GM23338 (cell line): ENCODE data around the gene PIK3R5. TPM values are rescaled to one million over a fixed set of nuclear protein-coding genes. Genes with fewer than 3 reads are reported as not detected.

Experiments
- ATAC-seq: fragments of 200-7000 bp; cut with Tn5 transposase; 3 replicates; pipeline ENCODE4 v1.9.1; 2020
- DNase-seq: peaks from one replicate; pipeline ENCODE4 v3.0.0-alpha.2; 2015; ENCODE audit warnings: low spot score
- H2AFZ ChIP-seq: fragments of 200-600 bp; sonication (generic); 2 replicates; pipeline ENCODE4 v1.8.0; 2016; ENCODE audit warnings: antibody characterized with exemption, mild to moderate bottlenecking, moderate library complexity
- H3F3A ChIP-seq: fragments of 200-600 bp; sonication (generic); replicated peaks from 2 replicates; pipeline ENCODE4 v1.8.0; 2017; ENCODE audit warnings: antibody characterized with exemption, mixed run types, low read depth
- H3K27ac ChIP-seq: fragments of 200-600 bp; sonication (generic); 2 replicates; pipeline ENCODE4 v1.6.1; 2016; ENCODE audit warnings: low read depth
- H3K27me3 ChIP-seq: fragments of 200-600 bp; sonication (generic); 2 replicates; pipeline ENCODE4 v1.8.0; 2016; ENCODE audit warnings: mild to moderate bottlenecking, mixed run types, moderate library complexity; ENCODE audit not compliant: insufficient read depth
- H3K36me3 ChIP-seq: fragments of 200-600 bp; sonication (generic); 2 replicates; pipeline ENCODE4 v1.8.0; 2016; ENCODE audit warnings: mild to moderate bottlenecking; ENCODE audit not compliant: insufficient read depth
- H3K4me1 ChIP-seq: fragments of 200-600 bp; sonication (generic); 2 replicates; pipeline ENCODE4 v1.8.0; 2016; ENCODE audit warnings: mild to moderate bottlenecking, moderate library complexity; ENCODE audit not compliant: insufficient read depth
- H3K4me2 ChIP-seq: fragments of 200-600 bp; sonication (generic); 2 replicates; pipeline ENCODE4 v1.7.1; 2017; ENCODE audit warnings: mixed run types
- H3K4me3 ChIP-seq: fragments of 200-600 bp; sonication (generic); 2 replicates; pipeline ENCODE4 v1.6.1; 2016; ENCODE audit warnings: mixed run types
- H3K79me2 ChIP-seq: fragments of 200-600 bp; sonication (generic); replicated peaks from 2 replicates; pipeline ENCODE4 v1.8.0; 2017; ENCODE audit warnings: mild to moderate bottlenecking; ENCODE audit not compliant: insufficient read depth
- H3K9me2 ChIP-seq: fragments of 200-600 bp; sonication (generic); 2 replicates; pipeline ENCODE4 v1.8.0; 2017; ENCODE audit not compliant: insufficient read depth
- H4K20me1 ChIP-seq: fragments of 200-600 bp; sonication (generic); replicated peaks from 2 replicates; pipeline ENCODE4 v1.8.0; 2017; ENCODE audit warnings: mild to moderate bottlenecking; ENCODE audit not compliant: insufficient read depth
- H3K27ac Mint-ChIP-seq: 2 replicates; pipeline ENCODE4 v1.8.0; 2020; ENCODE audit warnings: inconsistent platforms, mild to moderate bottlenecking, moderate library complexity, mixed read lengths
- H3K27me3 Mint-ChIP-seq: 3 replicates; pipeline ENCODE4 v1.8.0; 2022; ENCODE audit warnings: low read depth, mild to moderate bottlenecking, moderate library complexity, mixed read lengths, inconsistent platforms; ENCODE audit not compliant: insufficient read depth, poor library complexity
- H3K36me3 Mint-ChIP-seq: 3 replicates; pipeline ENCODE4 v1.8.0; 2021; ENCODE audit warnings: low read depth, mild to moderate bottlenecking, inconsistent platforms, moderate library complexity, mixed read lengths
- H3K4me1 Mint-ChIP-seq: 3 replicates; pipeline ENCODE4 v1.8.0; 2020; ENCODE audit warnings: mild to moderate bottlenecking, inconsistent platforms, mixed read lengths
- H3K4me3 Mint-ChIP-seq: 3 replicates; pipeline ENCODE4 v1.8.0; 2021; ENCODE audit warnings: moderate library complexity, mild to moderate bottlenecking, inconsistent platforms, mixed read lengths
- H3K9me3 Mint-ChIP-seq: 3 replicates; pipeline ENCODE4 v1.8.0; 2020; ENCODE audit warnings: moderate library complexity, mild to moderate bottlenecking, inconsistent platforms, mixed read lengths
- JUNB ChIP-seq: IDR thresholded peaks from one replicate; pipeline ENCODE4 v1.6.1; 2016; ENCODE audit warnings: antibody characterized with exemption; ENCODE audit not compliant: unreplicated experiment
- NANOG ChIP-seq: IDR thresholded peaks from 2 replicates; pipeline ENCODE4 v1.6.1; 2016; ENCODE audit warnings: antibody characterized with exemption, borderline replicate concordance
- ZNF462 ChIP-seq: fragments of 250-450 bp; sonication (Bioruptor Pico); IDR thresholded peaks from 2 replicates; pipeline ENCODE4 v1.5.0; 2020; ENCODE audit warnings: mild to moderate bottlenecking, moderate library complexity
- polyA plus RNA-seq: library from polyadenylated mRNA; unstranded; fragments of >200 nt; fragmentation: Nextera tagmentation; extraction: Ambion mirVana; gene quantifications from 2 replicates; pipeline ENCODE4 v1.2.1, GENCODE V29; 2016
- total RNA-seq: library from RNA; depleted of rRNA; stranded (reverse); fragments of >200 nt; shearing (Covaris generic); gene quantifications from 2 replicates; pipeline ENCODE4 v1.2.3, GENCODE V29; 2014
- TF ChIP-seq, protein P1 (sequence below), 2 experiments: fragments of 200-600 bp in 1 of 2; sonication (generic) in 1 of 2; conservative IDR thresholded peaks; 2 replicates each; pipeline versions ENCODE4 v1.5.1 to v1.6.1; 2016 to 2017; ENCODE audit warnings: antibody characterized with exemption in 2 of 2, low read depth in 2 of 2, mild to moderate bottlenecking in 2 of 2, moderate library complexity in 1 of 2

Gene PIK3R5
- total and polyA plus RNA-seq, 2 experiments from 2014 or later, result 1.7 to 9.4 TPM

DNA sequence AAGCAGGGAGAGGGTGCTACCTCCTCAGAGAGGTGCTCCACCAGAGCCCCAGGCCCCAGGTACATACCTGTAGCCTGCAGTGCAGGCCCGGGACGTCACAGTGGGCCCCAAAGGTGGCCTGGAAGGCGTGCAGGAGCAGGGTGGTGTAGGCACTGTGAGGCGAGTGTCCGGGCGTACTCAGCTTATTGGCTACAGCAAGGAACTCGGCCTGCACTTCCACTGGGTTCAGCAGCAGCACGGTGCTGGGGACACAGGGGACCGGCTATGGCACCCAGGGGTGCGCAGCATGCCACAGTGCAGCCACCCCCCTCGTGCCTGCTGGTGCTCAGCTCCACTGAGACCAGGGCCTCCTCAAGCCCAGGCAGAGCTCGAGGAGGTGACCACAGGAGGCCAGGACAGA is 74.8 kb downstream of the PIK3R5 start:
- H3K36me3 ChIP-seq, result no peaks in the 10 kb centered on the region
- DNase-seq, result no peak
- no peak overlapping the region for H3K27ac Mint-ChIP-seq
- no peaks in the 10 kb centered on the region; the same call in 1 of the 2 replicates for H3K4me1 ChIP-seq
- no peaks in the 10 kb centered on the region for H4K20me1 ChIP-seq
- no peak overlapping the region for H3K4me3 ChIP-seq
- H3K4me3 Mint-ChIP-seq, result no peak overlapping the region
- H3K9me3 Mint-ChIP-seq, result no peaks in the 10 kb centered on the region
- peaks cover 25% of the 10 kb centered on the region for H3K4me1 Mint-ChIP-seq
- no peak overlapping the region for H3K27ac ChIP-seq
- H3K36me3 Mint-ChIP-seq, result peaks cover 4% of the 10 kb centered on the region; the same call in 1 of the 3 replicates
- no peak for ATAC-seq
- no peaks in the 10 kb centered on the region for H3K79me2 ChIP-seq
- peaks cover 5% of the 10 kb centered on the region for H3K27me3 Mint-ChIP-seq
- no peak overlapping the region for H3K4me2 ChIP-seq
- H3K9me2 ChIP-seq, result no peaks in the 10 kb centered on the region
- no peak for TF ChIP-seq NANOG
- no peak for TF ChIP-seq ZNF462 (CRISPR knock-in tag)
- TF ChIP-seq, protein P1, sequence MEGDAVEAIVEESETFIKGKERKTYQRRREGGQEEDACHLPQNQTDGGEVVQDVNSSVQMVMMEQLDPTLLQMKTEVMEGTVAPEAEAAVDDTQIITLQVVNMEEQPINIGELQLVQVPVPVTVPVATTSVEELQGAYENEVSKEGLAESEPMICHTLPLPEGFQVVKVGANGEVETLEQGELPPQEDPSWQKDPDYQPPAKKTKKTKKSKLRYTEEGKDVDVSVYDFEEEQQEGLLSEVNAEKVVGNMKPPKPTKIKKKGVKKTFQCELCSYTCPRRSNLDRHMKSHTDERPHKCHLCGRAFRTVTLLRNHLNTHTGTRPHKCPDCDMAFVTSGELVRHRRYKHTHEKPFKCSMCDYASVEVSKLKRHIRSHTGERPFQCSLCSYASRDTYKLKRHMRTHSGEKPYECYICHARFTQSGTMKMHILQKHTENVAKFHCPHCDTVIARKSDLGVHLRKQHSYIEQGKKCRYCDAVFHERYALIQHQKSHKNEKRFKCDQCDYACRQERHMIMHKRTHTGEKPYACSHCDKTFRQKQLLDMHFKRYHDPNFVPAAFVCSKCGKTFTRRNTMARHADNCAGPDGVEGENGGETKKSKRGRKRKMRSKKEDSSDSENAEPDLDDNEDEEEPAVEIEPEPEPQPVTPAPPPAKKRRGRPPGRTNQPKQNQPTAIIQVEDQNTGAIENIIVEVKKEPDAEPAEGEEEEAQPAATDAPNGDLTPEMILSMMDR (conservative IDR thresholded peaks at IDR 0.05; ENCODE audit: low read depth in 2 of 2), result no peak
- TF ChIP-seq JUNB, result no peak
- H2AFZ ChIP-seq, result no peak overlapping the region
- no peaks in the 10 kb centered on the region for H3K27me3 ChIP-seq
- no peaks in the 10 kb centered on the region for H3F3A ChIP-seq
